Left colon (tissue), 2 donors: ENCODE data around the gene ZNF22. TPM values are rescaled to one million over a fixed set of nuclear protein-coding genes. Genes with fewer than 3 reads are reported as not detected.
A peak's percentile ranks its signal among the peaks of the same experiment; 100 is the strongest.

Source experiments
- ATAC-seq: fragments of 200-7000 bp; cut with Tn5 transposase; one replicate; pipeline ENCODE4 v1.9.1; 2020; ENCODE audit warnings: mild to moderate bottlenecking, moderate library complexity
- DNase-seq, 2 donors: peaks; one replicate each; pipeline ENCODE4 v3.0.0-alpha.2; 2020
- intact Hi-C, 2 donors: fragments of 100-400 bp; cut with DNase I in 1 of 2; cut with micrococcal nuclease in 1 of 2; formaldehyde crosslinking; loops; one replicate each; pipeline versions ENCODE4 v1.11.2 to v1.14.0; 2022; cut with DNase I, micrococcal nuclease
- total RNA-seq, 2 donors: library from RNA; stranded (reverse); fragmentation: NEBNext Ultra II Directional; extraction: Animal tissue kit (Norgen Biotek cat#: 25700); gene quantifications; one replicate each; pipeline ENCODE4 v1.2.1, GENCODE V29; 2021
- donor health status: DM: no; HTN: no; CAD: no.
- donor health status: DM: yes; HTN: yes; CAD: no.

ZNF22 gene
- total RNA-seq, 2 donors from 2014 or later: 9.8 to 15.7 TPM

- ATAC-seq (peak; percentile 16), DNase-seq (peak in 1 of 2 donors; percentile 62)
- intact Hi-C loops: no loop called here
Measured at GRCh38 chr10:44962870-44963738, 37.6 kb upstream of the ZNF22 start.

GRCh38 chr10:44963772-44964633 is 36.7 kb upstream of the ZNF22 start:
- intact Hi-C loops: no loop called here
- ATAC-seq (no peak), DNase-seq (peak; percentile 59 to 65)

- no peak for DNase-seq
- intact Hi-C loops: no loop called here
- no peak for ATAC-seq
Measured at GRCh38 chr10:44965104-44965503, 35.6 kb upstream of the ZNF22 start.

DNA sequence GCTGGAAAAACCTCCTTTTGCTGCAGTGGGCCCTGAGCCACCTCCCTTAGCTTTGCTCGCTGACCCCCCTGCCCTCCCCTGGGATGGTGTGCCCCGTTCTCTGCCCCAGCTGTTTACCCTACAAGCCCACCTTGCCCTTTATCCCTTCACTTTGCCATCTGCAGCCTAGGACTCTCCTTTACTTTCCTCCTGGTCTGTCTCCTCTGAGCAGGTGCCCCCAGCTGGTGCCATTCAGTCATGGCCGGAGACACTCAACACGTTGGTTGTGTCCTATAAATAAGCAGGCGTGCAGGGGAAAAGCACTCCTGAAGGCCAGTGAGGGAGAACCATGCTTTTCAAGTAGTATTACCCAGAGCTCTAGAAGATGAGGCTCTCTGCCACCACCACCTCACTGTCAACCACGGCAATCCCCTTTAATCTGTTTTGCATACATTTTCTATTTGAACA is 35.0 kb upstream of the ZNF22 start:
- no peak for ATAC-seq

DNA sequence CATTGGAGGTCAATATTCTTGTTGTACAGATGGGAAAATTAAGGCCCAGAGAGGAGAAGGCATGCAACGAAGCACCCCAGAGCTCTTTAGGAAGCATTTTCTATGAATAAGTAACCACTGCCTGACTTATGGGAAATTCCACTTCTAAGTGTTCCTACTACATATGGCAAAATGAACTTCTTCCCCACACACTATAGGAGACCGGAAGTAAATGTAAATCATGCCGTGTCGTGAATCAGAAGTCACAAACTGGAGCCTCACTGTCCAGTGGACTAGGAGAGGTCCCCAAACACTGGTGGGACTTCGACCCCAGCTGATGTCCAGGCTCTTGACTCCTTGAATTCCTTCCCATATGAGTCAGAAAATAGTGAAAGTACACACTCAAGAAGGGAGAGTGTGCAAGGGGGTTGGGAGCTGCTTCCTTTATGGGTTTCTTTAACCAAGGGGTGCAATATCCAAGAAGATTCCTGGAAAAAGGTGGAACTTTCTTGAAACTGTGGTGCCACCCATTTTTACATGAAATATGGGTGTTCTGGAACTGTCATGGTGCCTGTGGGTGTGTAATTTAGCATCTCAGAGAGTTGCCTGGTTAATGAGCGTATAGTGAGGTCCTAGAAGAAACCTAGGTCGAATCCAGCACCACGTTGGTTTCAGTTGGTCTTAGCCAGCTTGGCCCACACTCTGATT is 34.5 kb upstream of the ZNF22 start:
- ATAC-seq: no peak
- intact Hi-C loops: no loop called here
- no peak for DNase-seq

More for the DNA sequence above, 35.0 kb upstream of the ZNF22 start:
- no peak for DNase-seq
- intact Hi-C loops: no loop called here

DNA sequence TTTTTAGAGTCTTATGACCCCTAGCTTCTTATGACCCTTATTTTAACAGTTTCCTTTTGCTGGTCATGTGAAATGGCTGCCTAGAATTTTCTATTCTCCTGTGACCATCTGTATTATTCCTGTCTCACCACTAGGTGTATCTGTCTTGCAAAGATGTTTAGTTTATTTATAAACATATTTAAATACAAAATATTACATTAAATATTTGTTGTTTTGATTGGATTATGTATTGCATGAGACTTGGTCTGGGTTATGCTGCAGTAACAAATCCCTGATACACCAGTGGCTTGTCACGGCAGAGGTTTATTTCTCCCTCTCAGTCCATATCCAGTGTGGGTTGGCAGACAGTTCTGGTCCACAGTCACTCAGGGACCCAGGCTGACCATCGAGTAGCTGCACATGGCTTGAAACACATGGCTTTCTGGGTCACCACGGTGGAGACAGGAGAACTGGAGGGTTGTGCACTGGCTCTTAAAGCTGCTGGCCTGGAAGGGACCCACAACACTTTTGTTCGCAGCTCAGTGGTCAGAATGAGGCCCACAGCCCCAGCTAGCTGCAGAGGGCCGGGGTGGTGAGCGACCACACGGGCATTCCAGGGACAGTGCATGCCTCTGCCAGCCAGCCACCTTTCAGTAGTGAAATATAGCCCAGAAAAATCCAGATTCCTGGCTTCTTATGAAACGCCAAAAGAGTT is 33.8 kb upstream of the ZNF22 start:
- no peak for ATAC-seq
- intact Hi-C loops: no loop called here
- no peak for DNase-seq

GRCh38 chr10:44967616-44968015 is 33.1 kb upstream of the ZNF22 start:
- ATAC-seq (no peak), DNase-seq (peak in 1 of 2 donors; percentile 47)
- intact Hi-C loops: no loop called here

- intact Hi-C loops: no loop called here
- no peak for ATAC-seq
- no peak for DNase-seq
Measured at GRCh38 chr10:44968091-44968490, 32.6 kb upstream of the ZNF22 start.

GRCh38 chr10:44968500-44969400 is 32.0 kb upstream of the ZNF22 start:
- ATAC-seq (no peak), DNase-seq (no peak)
- intact Hi-C loops: no loop called here

DNA sequence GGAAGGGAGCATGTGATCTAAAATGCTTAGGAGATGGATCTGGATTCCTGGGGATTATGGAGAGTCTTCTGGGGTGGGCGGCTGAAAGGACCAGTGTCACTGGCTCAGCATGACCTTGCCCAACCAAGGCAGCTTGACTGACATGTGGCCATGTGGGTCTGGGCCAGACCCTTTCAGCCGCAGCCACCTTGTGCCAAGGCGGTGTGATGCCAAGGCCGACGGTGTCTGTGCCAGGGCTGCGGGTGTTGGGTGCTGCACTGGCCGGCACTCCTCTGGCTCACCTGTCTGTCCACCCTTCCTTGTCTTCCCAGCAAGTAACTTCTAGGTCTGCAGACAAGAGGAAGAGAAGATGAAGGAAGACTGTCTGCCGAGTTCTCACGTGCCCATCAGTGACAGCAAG is 30.9 kb upstream of the ZNF22 start:
- intact Hi-C loops: no loop called here
- no peak for ATAC-seq
- no peak for DNase-seq

DNA sequence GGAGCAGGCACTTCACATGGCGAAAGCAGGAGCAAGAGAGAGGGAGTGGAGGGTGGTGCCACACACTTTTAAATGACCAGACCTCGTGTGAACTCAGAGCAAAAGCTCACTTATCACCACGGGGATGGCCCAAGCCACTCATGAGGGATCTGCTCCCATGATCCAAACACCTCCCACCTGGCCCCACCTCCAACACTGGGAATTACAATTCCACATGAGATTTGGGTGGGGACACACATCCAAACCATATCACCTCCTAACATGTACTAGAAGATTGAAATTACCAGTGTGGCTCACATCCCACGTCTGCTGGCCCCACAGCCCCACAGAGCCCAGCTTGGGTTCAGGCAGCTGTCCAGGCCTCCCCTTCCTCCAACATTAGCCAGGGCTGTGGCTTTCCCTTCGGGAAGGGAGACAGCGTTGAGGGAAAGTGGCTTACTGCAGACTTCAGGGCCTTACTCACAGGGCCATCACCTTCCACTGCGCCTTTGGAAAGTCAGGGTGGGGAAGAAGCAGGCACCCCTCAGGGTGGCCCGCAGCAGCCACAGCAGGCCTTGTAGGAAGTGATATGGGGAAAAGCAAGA is 29.8 kb upstream of the ZNF22 start:
- intact Hi-C loops: no loop called here
- ATAC-seq (no peak), DNase-seq (peak in 1 of 2 donors; percentile 14)

GRCh38 chr10:44971434-44971833 is 29.3 kb upstream of the ZNF22 start:
- intact Hi-C loops: no loop called here
- no peak for ATAC-seq
- DNase-seq: peak in 1 of 2 donors; percentile 24

- DNase-seq (no peak), ATAC-seq (no peak)
- intact Hi-C loops: no loop called here
Measured at GRCh38 chr10:44971935-44972757, 28.6 kb upstream of the ZNF22 start.

- DNase-seq: no peak
- no peak for ATAC-seq
- intact Hi-C loops: no loop called here
Measured at GRCh38 chr10:44972874-44973306, 27.8 kb upstream of the ZNF22 start.

GRCh38 chr10:44973323-44974081 is 27.2 kb upstream of the ZNF22 start:
- intact Hi-C loops: no loop called here
- no peak for ATAC-seq
- DNase-seq: no peak
